Activated CD4-positive, alpha-beta T cell treated with anti-CD3 and anti-CD28 coated beads, Interleukin-2, amount 10 ng/mL, durations not matched to agents 7 days and 5 days (primary cell): ENCODE data around the gene RNF32. TPM values are rescaled to one million over a fixed set of nuclear protein-coding genes. Genes with fewer than 3 reads are reported as not detected.
A peak's percentile ranks its signal among the peaks of the same experiment; 100 is the strongest.

ENCODE experiments used
- CTCF ChIA-PET: fragments of 350-600 bp; sonication (Branson Sonifier 250); formaldehyde crosslinking; loops from one replicate; lab custom pipeline; 2021; ENCODE audit warnings: antibody characterized with exemption; lab: Charles Lee
- POLR2A ChIA-PET: fragments of 350-600 bp; sonication (Branson Sonifier 250); formaldehyde crosslinking; loops from one replicate; lab custom pipeline; 2021; ENCODE audit warnings: antibody characterized with exemption; lab: Charles Lee
- DNase-seq: peaks from one replicate; pipeline ENCODE4 v3.0.0-alpha.2; 2020
- H3K27ac Mint-ChIP-seq: one replicate; pipeline ENCODE4 v1.8.0; 2021; ENCODE audit warnings: mild to moderate bottlenecking, moderate library complexity, mixed read lengths
- H3K27me3 Mint-ChIP-seq: one replicate; pipeline ENCODE4 v1.8.0; 2021; ENCODE audit warnings: mixed read lengths
- H3K36me3 Mint-ChIP-seq: one replicate; pipeline ENCODE4 v1.8.0; 2021; ENCODE audit warnings: low read depth, mixed read lengths
- H3K4me1 Mint-ChIP-seq: one replicate; pipeline ENCODE4 v1.8.0; 2021; ENCODE audit warnings: mixed read lengths
- H3K4me3 Mint-ChIP-seq: one replicate; pipeline ENCODE4 v1.8.0; 2021; ENCODE audit warnings: mild to moderate bottlenecking, moderate library complexity, mixed read lengths
- H3K9me3 Mint-ChIP-seq: one replicate; pipeline ENCODE4 v1.8.0; 2021; ENCODE audit warnings: mixed read lengths
- total RNA-seq, 2 experiments: library from RNA; stranded (reverse); gene quantifications; one replicate each; pipeline ENCODE4 v1.2.3, GENCODE V29; 2021

RNF32 gene
- total RNA-seq, result 1 to 10 TPM; 2.2 TPM

DNA sequence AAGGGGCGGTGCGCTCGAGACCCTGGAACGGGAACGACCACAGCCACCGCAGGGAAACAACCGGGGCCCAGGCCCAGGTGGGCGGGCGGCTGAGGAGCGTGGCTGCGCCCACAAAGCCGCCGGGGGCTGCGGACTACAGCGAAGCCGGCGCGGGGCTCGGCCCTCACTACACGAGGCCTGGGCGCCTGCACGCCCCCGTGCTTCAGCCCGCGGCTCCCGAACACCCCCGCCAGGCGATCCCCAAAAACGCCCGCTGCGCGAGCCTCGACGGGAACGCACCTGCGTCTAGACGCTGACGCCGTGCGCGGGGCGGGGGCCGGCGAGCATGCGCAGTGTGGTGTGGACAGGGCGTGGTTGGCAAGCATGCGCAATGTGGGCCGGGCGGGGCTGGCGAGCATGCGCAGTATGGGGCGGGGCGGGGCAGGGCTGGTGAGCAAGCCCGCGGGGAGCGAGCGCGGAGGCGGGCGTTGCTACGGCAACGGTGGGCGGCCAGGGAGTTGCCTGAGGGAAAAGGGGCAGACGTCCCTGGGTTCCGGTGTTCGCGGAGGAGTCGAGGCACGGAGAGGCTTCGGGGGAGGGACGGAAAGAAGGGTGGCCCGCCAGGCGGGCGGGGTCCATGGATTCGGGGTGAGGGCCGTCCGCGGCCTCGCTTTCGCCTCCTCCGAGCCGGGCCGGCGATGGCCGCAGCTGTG lies at the start of gene RNF32:
RNF32 (plus strand) TSS at position 518 of the 692 bp plus-strand sequence. CDS start 3,104 bp downstream, outside the sequence.
- Mint-ChIP-seq H3K27ac (peak within 1 kb of the TSS; percentile 95), H3K4me1 (peaks cover 26% of the 10 kb centered on the region), H3K36me3 (peaks cover 6% of the 10 kb centered on the region), H3K9me3 (peaks cover 5% of the 10 kb centered on the region), H3K4me3 (peak within 1 kb of the TSS; percentile 84), H3K27me3 (peaks cover 23% of the 10 kb centered on the region)
- DNase-seq, result peak; percentile 97
- CTCF ChIA-PET, result no interaction called here
- POLR2A ChIA-PET, result interaction anchor here (0.6 kb wide), 1 partner anchor 12 kb away, joined by 3 read pairs; no protein-coding TSS in a partner anchor

DNA sequence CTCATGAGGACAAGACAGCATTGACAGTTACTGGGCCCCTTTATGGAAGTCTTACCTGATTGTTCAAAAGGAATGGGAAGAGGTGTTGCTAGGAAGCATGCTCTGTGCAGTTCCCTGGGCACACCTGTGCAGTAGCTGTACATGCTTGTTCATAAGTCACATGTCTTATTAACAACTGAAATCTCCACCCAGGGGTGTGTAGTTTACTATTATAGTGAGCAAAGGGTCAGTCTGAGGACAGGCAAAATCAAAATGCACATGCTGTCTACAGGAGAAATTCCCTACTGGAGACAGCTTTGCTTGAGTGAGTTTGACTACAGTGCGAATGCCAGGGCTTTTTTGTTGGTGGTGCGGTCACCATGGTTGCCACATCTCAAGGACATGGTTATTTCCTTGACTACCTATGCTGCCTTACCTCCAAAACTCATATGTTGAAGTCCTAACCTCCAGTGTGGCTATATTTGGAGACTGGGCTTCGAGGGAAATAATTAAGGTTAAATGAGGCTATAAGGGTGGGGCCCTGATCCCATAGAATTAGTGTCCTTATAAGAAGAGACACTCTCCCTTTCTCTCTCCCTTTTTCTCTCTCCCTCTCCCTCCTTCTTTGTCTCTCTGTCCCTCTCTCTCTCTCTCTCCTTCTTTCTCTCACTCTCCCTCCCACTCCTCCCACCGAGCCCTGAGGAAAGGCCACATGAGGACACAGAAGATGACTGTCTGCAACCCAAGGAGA lies 48.3 kb upstream of the RNF32 start:
- ChIA-PET CTCF (interaction anchor here (1.0 kb wide), 1 partner anchor 32 kb away, joined by 3 read pairs; no protein-coding TSS in a partner anchor), POLR2A (no interaction called here)
- Mint-ChIP-seq H3K9me3 (peaks cover 9% of the 10 kb centered on the region), H3K36me3 (no peaks in the 10 kb centered on the region), H3K27me3 (peaks cover 10% of the 10 kb centered on the region), H3K27ac (no peak overlapping the region), H3K4me3 (no peak overlapping the region), H3K4me1 (no peaks in the 10 kb centered on the region)
- DNase-seq, result no peak

DNA sequence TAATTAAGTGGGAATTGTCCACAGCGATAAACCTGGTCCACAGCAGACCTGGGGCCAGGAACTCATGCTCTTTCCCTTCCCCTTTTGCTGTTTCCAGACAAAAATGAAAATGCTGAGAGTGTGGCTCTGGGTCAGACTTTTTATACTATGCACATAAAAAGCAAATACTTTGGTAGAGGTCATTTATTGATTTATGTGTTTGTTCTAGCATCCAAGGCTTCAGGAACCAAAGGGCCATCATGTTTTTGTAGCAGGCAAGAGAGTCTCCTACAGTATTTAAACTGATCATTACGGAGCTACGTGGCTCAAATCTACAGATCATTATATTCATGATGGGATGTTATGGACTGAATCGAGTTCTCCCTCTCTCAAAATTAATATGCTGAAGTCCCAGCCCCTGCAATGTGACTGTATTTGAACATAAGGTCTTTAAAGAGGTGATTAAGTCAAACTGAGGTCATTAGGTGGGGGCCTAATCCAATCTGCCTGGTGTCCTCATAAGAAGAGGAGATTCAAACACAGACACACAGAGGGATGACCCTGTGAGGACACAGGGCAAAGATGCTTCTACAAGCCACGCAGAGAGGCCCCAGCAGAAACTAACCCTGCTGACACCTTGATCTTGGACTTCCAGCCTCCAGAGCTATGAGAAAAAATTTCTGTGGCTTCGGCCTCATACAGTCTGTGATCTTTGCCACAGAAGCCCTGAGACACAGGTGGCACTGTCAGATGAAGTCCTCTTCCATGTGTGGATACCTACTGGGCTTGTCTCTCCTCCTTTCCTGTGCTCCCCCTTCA lies 46.1 kb upstream of the RNF32 start:
- Mint-ChIP-seq H3K27me3 (peaks cover 10% of the 10 kb centered on the region), H3K4me3 (no peak overlapping the region), H3K27ac (no peak overlapping the region), H3K36me3 (no peaks in the 10 kb centered on the region), H3K9me3 (peaks cover 14% of the 10 kb centered on the region), H3K4me1 (no peaks in the 10 kb centered on the region)
- CTCF ChIA-PET, result interaction anchor here (1.0 kb wide), 1 partner anchor 19 kb away, joined by 3 read pairs; no protein-coding TSS in a partner anchor
- no peak for DNase-seq
- POLR2A ChIA-PET, result no interaction called here

DNA sequence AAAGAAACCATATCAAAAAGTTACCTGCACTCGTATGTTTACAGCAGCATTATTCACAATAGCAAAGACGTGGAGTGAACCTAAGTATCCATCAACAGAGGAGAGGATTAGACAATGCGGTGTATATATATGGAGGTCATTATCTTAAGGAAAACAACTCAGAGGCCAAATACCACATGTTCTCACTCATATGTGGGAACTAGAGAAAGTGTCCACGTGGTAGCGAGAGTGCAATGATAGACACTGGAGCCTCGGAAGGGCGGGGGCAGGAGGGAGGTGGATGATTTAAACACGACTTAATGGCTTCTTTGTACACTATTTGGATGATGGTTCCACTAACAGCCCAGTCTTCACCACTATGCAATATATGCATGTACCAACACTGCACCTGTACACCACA lies 40.1 kb upstream of the RNF32 start:
- Mint-ChIP-seq H3K27me3 (peaks cover 27% of the 10 kb centered on the region), H3K9me3 (peaks cover 4% of the 10 kb centered on the region), H3K4me1 (no peaks in the 10 kb centered on the region), H3K4me3 (no peak overlapping the region), H3K27ac (no peak overlapping the region), H3K36me3 (no peaks in the 10 kb centered on the region)
- ChIA-PET POLR2A (no interaction called here), CTCF (interaction anchor here (0.7 kb wide), 1 partner anchor 30 kb away, joined by 4 read pairs; no protein-coding TSS in a partner anchor)
- no peak for DNase-seq

DNA sequence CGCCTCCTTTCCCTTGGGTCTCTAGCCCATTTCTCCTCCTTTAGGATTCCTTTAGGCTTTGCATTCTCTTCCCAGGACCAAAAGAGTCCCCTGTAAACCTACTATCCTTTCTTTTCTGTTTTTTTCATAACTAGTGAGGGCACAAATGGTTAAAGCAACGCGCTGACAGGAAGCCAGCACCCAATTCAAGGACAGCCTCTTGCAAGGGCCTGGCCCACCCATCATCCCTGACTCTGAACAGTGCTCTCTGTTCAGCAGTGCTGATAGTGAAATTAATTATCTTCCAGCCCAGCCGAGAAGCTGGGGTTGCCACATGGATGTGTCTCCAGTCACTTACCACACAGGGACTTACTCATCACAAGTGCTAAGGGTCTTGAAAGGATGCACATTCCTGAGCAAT lies 38.3 kb upstream of the RNF32 start:
- CTCF ChIA-PET, result interaction anchor here (0.6 to 1.5 kb wide), 2 partner anchors 215 to 218 kb away, joined by 3 read pairs; no protein-coding TSS in a partner anchor

DNA sequence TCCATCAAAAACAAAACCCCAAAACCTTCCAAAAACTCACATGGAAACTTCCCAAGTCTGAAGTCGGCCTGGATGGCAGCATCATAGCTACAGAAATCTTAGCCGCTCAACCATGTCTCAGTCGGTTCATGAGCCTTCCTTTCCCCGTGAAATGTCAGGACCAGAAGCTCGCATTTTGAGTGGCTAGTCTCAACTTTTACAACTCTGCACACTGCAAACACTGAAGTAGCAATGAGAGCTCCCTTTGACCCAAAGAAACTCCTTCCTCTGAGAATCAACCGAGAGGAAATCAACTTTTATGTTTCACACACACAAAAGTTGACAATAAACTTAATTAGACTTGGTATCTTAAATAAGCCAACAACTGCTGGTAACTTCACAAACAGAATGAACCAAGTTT lies 37.6 kb upstream of the RNF32 start:
- H3K36me3 Mint-ChIP-seq, result no peaks in the 10 kb centered on the region
- H3K9me3 Mint-ChIP-seq, result peaks cover 3% of the 10 kb centered on the region
- no peak overlapping the region for H3K4me3 Mint-ChIP-seq
- ChIA-PET CTCF (interaction anchor here (1.5 kb wide), 1 partner anchor 214 kb away, joined by 3 read pairs; no protein-coding TSS in a partner anchor), POLR2A (no interaction called here)
- DNase-seq, result no peak
- no peaks in the 10 kb centered on the region for H3K4me1 Mint-ChIP-seq
- peaks cover 33% of the 10 kb centered on the region for H3K27me3 Mint-ChIP-seq
- no peak overlapping the region for H3K27ac Mint-ChIP-seq

More for the DNA sequence above, 38.3 kb upstream of the RNF32 start:
- Mint-ChIP-seq H3K27ac (no peak overlapping the region), H3K36me3 (no peaks in the 10 kb centered on the region), H3K27me3 (peaks cover 33% of the 10 kb centered on the region), H3K4me3 (no peak overlapping the region), H3K4me1 (no peaks in the 10 kb centered on the region), H3K9me3 (peaks cover 4% of the 10 kb centered on the region)
- DNase-seq, result no peak
- POLR2A ChIA-PET, result no interaction called here

DNA sequence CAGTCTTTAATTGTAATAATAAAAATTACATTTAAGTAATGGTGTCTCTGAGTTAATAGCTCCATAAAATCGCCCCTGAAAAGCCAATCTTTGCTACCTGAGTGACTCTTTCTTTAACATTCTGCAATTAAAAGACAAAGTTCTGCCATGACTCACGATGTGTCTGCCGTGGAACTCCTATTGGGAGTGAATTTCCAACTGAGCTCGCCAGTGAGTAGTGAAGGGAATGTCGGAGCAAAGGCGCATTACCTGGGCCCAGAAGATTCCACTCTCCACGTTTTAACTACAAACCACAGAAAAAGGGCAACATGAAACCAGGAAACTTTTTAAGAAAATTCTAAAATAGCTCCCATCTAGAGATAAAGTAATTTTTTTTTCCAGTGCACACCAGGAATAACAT lies 36.9 kb upstream of the RNF32 start:
- no peak for DNase-seq
- ChIA-PET CTCF (interaction anchor here (1.5 kb wide), 1 partner anchor 213 kb away, joined by 3 read pairs; no protein-coding TSS in a partner anchor), POLR2A (no interaction called here)
- Mint-ChIP-seq H3K36me3 (no peaks in the 10 kb centered on the region), H3K4me1 (peaks cover 2% of the 10 kb centered on the region), H3K27me3 (peaks cover 35% of the 10 kb centered on the region), H3K27ac (no peak overlapping the region), H3K4me3 (no peak overlapping the region), H3K9me3 (no peaks in the 10 kb centered on the region)

DNA sequence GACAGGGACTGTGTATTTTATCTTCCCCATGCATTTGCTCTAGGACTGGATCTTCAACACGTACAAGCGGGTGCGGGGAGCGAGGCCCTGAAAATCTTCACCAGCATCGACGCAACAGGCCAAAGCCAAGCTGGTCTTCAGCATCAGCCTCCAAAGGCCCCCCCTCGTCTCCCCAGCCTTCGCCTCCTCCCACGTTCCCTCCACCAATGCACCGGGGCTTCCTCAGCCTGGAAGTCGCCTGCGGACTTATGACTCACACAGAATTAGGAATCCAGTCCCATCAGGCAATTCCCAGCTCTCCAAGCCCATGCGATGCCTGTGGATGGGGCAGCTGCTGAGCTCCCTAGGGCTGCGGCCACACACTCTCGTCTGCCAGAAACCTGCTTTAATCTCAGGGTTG lies 36.3 kb upstream of the RNF32 start:
- Mint-ChIP-seq H3K27me3 (peaks cover 39% of the 10 kb centered on the region), H3K4me1 (peaks cover 7% of the 10 kb centered on the region), H3K27ac (no peak overlapping the region), H3K9me3 (no peaks in the 10 kb centered on the region), H3K4me3 (no peak overlapping the region), H3K36me3 (no peaks in the 10 kb centered on the region)
- ChIA-PET POLR2A (no interaction called here), CTCF (no interaction called here)
- DNase-seq, result no peak

DNA sequence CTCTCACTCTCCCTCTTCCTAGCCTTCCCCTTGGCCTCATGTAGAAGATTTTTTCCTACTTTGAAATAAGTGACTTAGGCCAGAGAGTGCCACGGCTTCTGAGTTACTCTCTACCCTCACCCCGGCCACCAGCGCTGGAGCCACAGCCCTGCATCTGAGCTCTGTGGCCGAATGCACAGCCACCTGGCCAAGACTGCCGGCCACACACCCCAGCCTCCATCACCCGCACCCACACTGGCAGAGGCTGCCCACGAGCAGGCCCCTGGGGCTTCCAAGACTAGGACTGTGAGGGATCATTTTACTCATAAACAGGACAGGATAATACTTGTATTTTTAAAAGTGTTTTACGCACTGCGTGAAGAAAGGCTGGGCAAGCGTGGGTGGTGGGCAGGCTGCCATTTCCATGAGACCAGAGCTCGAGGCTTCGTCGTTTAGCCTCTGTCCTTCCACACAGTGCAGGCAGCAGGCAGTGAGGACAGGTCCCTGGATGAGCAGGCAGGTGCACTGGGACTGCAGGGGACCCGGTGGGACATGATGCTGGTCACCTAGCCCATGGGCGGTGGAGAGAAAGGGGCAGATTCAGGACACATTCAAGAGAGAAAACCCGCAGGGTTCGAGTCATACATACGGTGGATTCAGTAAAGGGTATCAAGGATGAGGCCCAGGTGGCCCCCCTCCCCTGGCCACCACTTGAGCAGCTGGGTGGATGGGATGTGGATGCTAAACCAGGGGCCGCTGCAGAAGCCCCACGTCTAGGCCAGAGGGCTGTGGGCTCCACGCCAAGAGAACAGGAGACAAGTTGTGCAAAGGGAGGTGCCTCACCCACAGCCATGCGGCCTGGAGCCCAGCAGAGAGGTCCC lies 35.5 kb upstream of the RNF32 start:
- ChIA-PET CTCF (no interaction called here), POLR2A (no interaction called here)
- Mint-ChIP-seq H3K4me3 (no peak overlapping the region), H3K9me3 (no peaks in the 10 kb centered on the region), H3K27ac (no peak overlapping the region), H3K36me3 (no peaks in the 10 kb centered on the region), H3K4me1 (peaks cover 7% of the 10 kb centered on the region), H3K27me3 (peaks cover 46% of the 10 kb centered on the region)
- DNase-seq, result no peak

DNA sequence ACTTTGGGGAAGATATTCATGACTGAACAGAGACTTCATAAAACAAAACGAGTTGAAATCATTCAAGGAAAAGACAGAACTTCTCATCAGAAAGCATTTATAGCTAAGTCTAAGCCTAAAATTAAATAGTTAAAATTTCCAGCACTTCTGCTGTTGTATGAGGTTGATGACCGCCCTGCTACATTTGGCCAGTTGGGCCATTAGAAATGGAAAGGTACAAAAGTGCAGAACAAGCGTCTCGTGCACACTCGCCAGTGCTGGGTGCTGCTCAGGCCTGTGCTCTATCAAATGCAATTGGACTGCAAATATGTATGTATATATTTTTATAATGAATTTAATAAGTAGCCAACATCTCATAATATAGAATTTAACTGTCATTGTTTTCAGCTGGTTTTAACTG lies 34.4 kb upstream of the RNF32 start:
- Mint-ChIP-seq H3K27me3 (peaks cover 57% of the 10 kb centered on the region), H3K4me1 (peaks cover 8% of the 10 kb centered on the region), H3K4me3 (no peak overlapping the region), H3K36me3 (no peaks in the 10 kb centered on the region), H3K9me3 (no peaks in the 10 kb centered on the region), H3K27ac (no peak overlapping the region)
- CTCF ChIA-PET, result no interaction called here
- POLR2A ChIA-PET, result no interaction called here
- DNase-seq, result no peak

DNA sequence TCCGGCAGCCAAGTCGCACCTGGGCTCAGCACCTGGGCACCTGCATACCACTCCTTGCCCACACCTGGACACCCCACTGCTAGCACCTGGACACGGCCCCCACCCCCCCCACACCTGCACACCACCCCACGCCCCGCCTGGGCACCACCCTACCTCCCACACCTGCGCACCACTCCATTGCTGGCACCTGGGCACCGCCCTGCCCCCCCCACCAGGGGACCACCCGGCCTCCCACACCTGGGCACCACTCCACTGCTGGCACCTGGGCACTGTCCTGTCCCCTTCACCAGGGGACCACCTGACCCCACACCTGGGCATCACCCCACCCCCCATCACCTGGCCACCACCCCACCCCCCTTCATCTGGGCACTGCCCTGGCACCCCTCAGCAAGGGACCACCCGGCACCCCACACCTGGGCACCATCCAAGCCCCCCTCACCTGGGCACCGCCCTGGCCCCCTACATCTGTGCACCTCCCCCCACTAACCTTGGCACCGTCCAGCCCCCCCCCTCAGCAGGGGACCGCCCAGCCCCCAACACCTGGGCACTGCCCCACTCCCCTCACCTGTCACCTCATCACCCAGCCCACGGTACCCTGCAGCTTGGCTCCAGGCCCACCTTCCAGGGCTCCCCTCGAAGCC lies 33.8 kb upstream of the RNF32 start:
- Mint-ChIP-seq H3K4me3 (no peak overlapping the region), H3K27me3 (peaks cover 61% of the 10 kb centered on the region), H3K4me1 (peaks cover 9% of the 10 kb centered on the region), H3K9me3 (no peaks in the 10 kb centered on the region), H3K27ac (no peak overlapping the region), H3K36me3 (no peaks in the 10 kb centered on the region)
- ChIA-PET POLR2A (no interaction called here), CTCF (interaction anchor here (1.0 kb wide), 1 partner anchor 34 kb away, joined by 3 read pairs; no protein-coding TSS in a partner anchor)
- no peak for DNase-seq
